ENCODE data around the gene NUDT19.

NUDT19 gene

GRCh38 chr19:32669310-32669709 lies 22.3 kb upstream of the NUDT19 start:
- ATAC-seq, result no peak
- TF ChIP-seq ZFP3 (CRISPR knock-in tag; IDR thresholded peaks at IDR 0.05) (no peak), ARNTL (CRISPR knock-in tag; IDR thresholded peaks at IDR 0.05; ENCODE audit: borderline replicate concordance, low read depth) (no peak), ZNF70 (CRISPR knock-in tag; IDR thresholded peaks at IDR 0.05) (no peak), ZC3H10 (CRISPR knock-in tag; IDR thresholded peaks at IDR 0.05) (no peak), CREB5 (CRISPR knock-in tag; IDR thresholded peaks at IDR 0.05; ENCODE audit: low read depth) (no peak), ISL1 (CRISPR knock-in tag; IDR thresholded peaks at IDR 0.05) (no peak), CSRNP3 (CRISPR knock-in tag; IDR thresholded peaks at IDR 0.05) (no peak), BACH2 (CRISPR knock-in tag; IDR thresholded peaks at IDR 0.05; ENCODE audit: borderline replicate concordance) (no peak), GLIS3 (CRISPR knock-in tag; IDR thresholded peaks at IDR 0.05) (no peak), ZNF8 (CRISPR knock-in tag; IDR thresholded peaks at IDR 0.05) (no peak), CSDC2 (CRISPR knock-in tag; IDR thresholded peaks at IDR 0.05) (no peak), PATZ1 (CRISPR knock-in tag; IDR thresholded peaks at IDR 0.05; ENCODE audit: borderline replicate concordance) (no peak), POU6F1 (CRISPR knock-in tag; IDR thresholded peaks at IDR 0.05; ENCODE audit: borderline replicate concordance, low read depth) (no peak), ZFP30 (CRISPR knock-in tag; IDR thresholded peaks at IDR 0.05) (no peak), TCF4 (CRISPR knock-in tag; IDR thresholded peaks at IDR 0.05; ENCODE audit: borderline replicate concordance) (no peak), SNAI2 (CRISPR knock-in tag; IDR thresholded peaks at IDR 0.05) (no peak), OSR1 (CRISPR knock-in tag; IDR thresholded peaks at IDR 0.05) (no peak), ESRRG (CRISPR knock-in tag; IDR thresholded peaks at IDR 0.05) (no peak), PPARA (CRISPR knock-in tag; IDR thresholded peaks at IDR 0.05; ENCODE audit: borderline replicate concordance) (no peak)

- ATAC-seq, result no peak
- TF ChIP-seq CREB5 (CRISPR knock-in tag; IDR thresholded peaks at IDR 0.05; ENCODE audit: low read depth) (no peak), ESRRG (CRISPR knock-in tag; IDR thresholded peaks at IDR 0.05) (no peak), ARNTL (CRISPR knock-in tag; IDR thresholded peaks at IDR 0.05; ENCODE audit: borderline replicate concordance, low read depth) (no peak), POU6F1 (CRISPR knock-in tag; IDR thresholded peaks at IDR 0.05; ENCODE audit: borderline replicate concordance, low read depth) (no peak), ZNF70 (CRISPR knock-in tag; IDR thresholded peaks at IDR 0.05) (no peak), CSRNP3 (CRISPR knock-in tag; IDR thresholded peaks at IDR 0.05) (no peak), PPARA (CRISPR knock-in tag; IDR thresholded peaks at IDR 0.05; ENCODE audit: borderline replicate concordance) (no peak), SNAI2 (CRISPR knock-in tag; IDR thresholded peaks at IDR 0.05) (no peak), OSR1 (CRISPR knock-in tag; IDR thresholded peaks at IDR 0.05) (no peak), GLIS3 (CRISPR knock-in tag; IDR thresholded peaks at IDR 0.05) (no peak), ZFP3 (CRISPR knock-in tag; IDR thresholded peaks at IDR 0.05) (no peak), TOX (CRISPR knock-in tag; IDR thresholded peaks at IDR 0.05; ENCODE audit: borderline replicate concordance) (no peak), ZFP30 (CRISPR knock-in tag; IDR thresholded peaks at IDR 0.05) (no peak)
Observed at GRCh38 chr19:32671883-32672593, 19.6 kb upstream of the NUDT19 start.
